B cell (primary cell): Measurements from ENCODE around the gene TMSB4X. TPM values are rescaled to one million over a fixed set of nuclear protein-coding genes. Genes with fewer than 3 reads are reported as not detected.
"Not testable (repeated sequence)": the region's sequence is repeated elsewhere in the genome, so short reads cannot be mapped to it uniquely, and the experiment has no call there.

Experiments
- ATAC-seq: fragments of 200-7000 bp; cut with Tn5 transposase; one replicate; pipeline ENCODE4 v1.10.0; 2021; ENCODE audit warnings: low read depth, mild to moderate bottlenecking, moderate number of reproducible peaks, moderate library complexity
- CTCF ChIA-PET: fragments of 350-600 bp; sonication (Branson Sonifier 250); formaldehyde crosslinking; loops from one replicate; lab custom pipeline; 2021; ENCODE audit warnings: antibody characterized with exemption, inconsistent platforms; lab: Charles Lee
- POLR2A ChIA-PET: fragments of 350-600 bp; sonication (Branson Sonifier 250); formaldehyde crosslinking; loops from one replicate; lab custom pipeline; 2021; ENCODE audit warnings: antibody characterized with exemption; lab: Charles Lee
- DNase-seq: peaks from one replicate; pipeline ENCODE4 v3.0.0; 2013
- H2AFZ ChIP-seq: 2 replicates; pipeline ENCODE4 v1.6.1; 2012; ENCODE audit warnings: mild to moderate bottlenecking, low read depth, low read length; ENCODE audit not compliant: insufficient read depth, poor library complexity, severe bottlenecking
- H3K27ac ChIP-seq, 2 donors: 1 replicate in 1 of 2; 2 replicates in 1 of 2; pipeline ENCODE4 v1.5.1; 2012 to 2013; ENCODE audit warnings: low read length in 2 of 2, mild to moderate bottlenecking in 2 of 2, moderate library complexity in 1 of 2
- H3K27me3 ChIP-seq, 4 experiments: fragments of 200-600 bp in 1 of 4; sonication (generic) in 1 of 4; replicated peaks in 1 of 4; 1 replicate in 2 of 4; 2 replicates in 2 of 4; pipeline versions ENCODE4 v1.6.1 to v1.7.0; 2013 to 2016; ENCODE audit warnings: low read length in 3 of 4, mild to moderate bottlenecking in 2 of 4, mixed read lengths in 1 of 4, moderate library complexity in 1 of 4; ENCODE audit not compliant: insufficient read depth in 4 of 4, control insufficient read depth in 3 of 4; ENCODE audit errors: control extremely low read depth in 1 of 4
- H3K36me3 ChIP-seq, 2 experiments: replicated peaks in 1 of 2; 1 replicate in 1 of 2; 2 replicates in 1 of 2; pipeline versions ENCODE4 v1.6.1 to v1.7.1; 2013; ENCODE audit warnings: low read length in 1 of 2; ENCODE audit not compliant: insufficient read depth in 2 of 2, control insufficient read depth in 1 of 2; ENCODE audit errors: control extremely low read depth in 1 of 2, extremely low read depth in 1 of 2
- H3K4me1 ChIP-seq, 2 donors: fragments of 200-600 bp in 1 of 2; sonication (generic) in 1 of 2; 1 replicate in 1 of 2; 2 replicates in 1 of 2; pipeline versions ENCODE4 v1.5.1 to v1.6.1; 2013 to 2017; ENCODE audit warnings: low read length in 2 of 2; ENCODE audit not compliant: control insufficient read depth in 2 of 2, insufficient read depth in 2 of 2
- H3K4me2 ChIP-seq: replicated peaks from 2 replicates; pipeline ENCODE3; 2012; ENCODE audit warnings: mild to moderate bottlenecking, low read depth, low read length; ENCODE audit not compliant: poor library complexity, severe bottlenecking
- H3K4me3 ChIP-seq, 5 experiments: fragments of 200-600 bp in 1 of 5; sonication (generic) in 1 of 5; 1 replicate in 3 of 5; 2 replicates in 2 of 5; pipeline versions ENCODE4 v1.5.1 to v1.7.0; 2011 to 2016; ENCODE audit warnings: low read length in 4 of 5, mild to moderate bottlenecking in 4 of 5, low read depth in 2 of 5, control low read depth in 1 of 5, moderate library complexity in 1 of 5; ENCODE audit not compliant: insufficient read depth in 1 of 5; ENCODE audit errors: control extremely low read depth in 1 of 5, extremely low read depth in 1 of 5
- H3K79me2 ChIP-seq: fragments of 200-600 bp; sonication (generic); one replicate; pipeline ENCODE4 v1.6.0; 2016; ENCODE audit warnings: low read length; ENCODE audit not compliant: control insufficient read depth, insufficient read depth
- H3K9ac ChIP-seq: fragments of 200-600 bp; sonication (generic); 2 replicates; pipeline ENCODE4 v1.6.1; 2017; ENCODE audit warnings: mild to moderate bottlenecking, low read length, moderate library complexity
- H3K9me3 ChIP-seq, 3 donors: one replicate each; pipeline versions ENCODE4 v1.6.1 to v1.7.1; 2013; ENCODE audit warnings: low read length in 2 of 3; ENCODE audit not compliant: control insufficient read depth in 2 of 3, insufficient read depth in 1 of 3; ENCODE audit errors: control extremely low read depth in 1 of 3
- H4K20me1 ChIP-seq: 2 replicates; pipeline ENCODE4 v1.6.0; 2012; ENCODE audit warnings: mild to moderate bottlenecking, low read length; ENCODE audit not compliant: insufficient read depth, control insufficient read depth, poor library complexity, severe bottlenecking
- H3K27ac Mint-ChIP-seq: one replicate; pipeline ENCODE4 v1.8.0; 2021; ENCODE audit warnings: mixed read lengths
- H3K27me3 Mint-ChIP-seq: one replicate; pipeline ENCODE4 v1.8.0; 2021; ENCODE audit warnings: mixed read lengths
- H3K4me1 Mint-ChIP-seq: one replicate; pipeline ENCODE4 v1.8.0; 2021; ENCODE audit warnings: mixed read lengths
- H3K4me3 Mint-ChIP-seq: one replicate; pipeline ENCODE4 v1.8.0; 2021; ENCODE audit warnings: mixed read lengths
- H3K9me3 Mint-ChIP-seq: one replicate; pipeline ENCODE4 v1.8.0; 2022; ENCODE audit warnings: mixed read lengths; ENCODE audit not compliant: insufficient read depth
- CTCF ChIP-seq: fragments of 200-600 bp; IDR thresholded peaks from one replicate; pipeline ENCODE4 v1.8.0; 2022; ENCODE audit warnings: antibody characterized with exemption, mild to moderate bottlenecking
- EZH2 ChIP-seq: IDR thresholded peaks from 2 replicates; pipeline ENCODE4 v1.6.1; 2012; ENCODE audit warnings: borderline replicate concordance, low read depth, mild to moderate bottlenecking, moderate library complexity, low read length; ENCODE audit not compliant: insufficient read depth, poor library complexity, severe bottlenecking
- WGBS: methylation state at CpG from one replicate; pipeline ENCODE4 v1.1.5; 2013; ENCODE audit warnings: missing lambda C conversion rate; ENCODE audit not compliant: insufficient coverage; 5-methylcytosine and 5-hydroxymethylcytosine counted together
- intact Hi-C: fragments of 100-400 bp; cut with micrococcal nuclease; formaldehyde crosslinking; loops from one replicate; pipeline ENCODE4 v1.10.0; 2022
- polyA plus RNA-seq: library from polyadenylated mRNA; depleted of rRNA; stranded (reverse); fragments of >200 nt; gene quantifications from 2 replicates; pipeline ENCODE4 v1.2.3, GENCODE V29; 2012
- total RNA-seq, 2 donors: library from RNA; stranded (reverse); fragments of 120-200 nt in 1 of 2; gene quantifications; 1 replicate in 1 of 2; 2 replicates in 1 of 2; pipeline versions ENCODE4 v1.2.3 to v1.2.4, GENCODE V29; 2013 to 2022

TMSB4X gene
- total and polyA plus RNA-seq, 2 donors (not counting 1 experiment from before 2014, with no cell fraction given), result 2,550 to 4,850 TPM

GRCh38 chrX:13015536-13016236 is 40.8 kb downstream of the TMSB4X start:
- Histone ChIP-seq H3K9me3 (no peaks in the 10 kb centered on the region), H3K27ac (no peak overlapping the region), H3K27me3 (no peaks in the 10 kb centered on the region), H3K79me2 (peaks cover 8% of the 10 kb centered on the region), H3K4me3 (no peak overlapping the region), H3K4me1 (peaks cover 39 to 48% of the 10 kb centered on the region in 2 donors), H3K36me3 (no peaks in the 10 kb centered on the region), H3K4me2 (peak overlapping the region; percentile 18), H2AFZ (no peak overlapping the region), H4K20me1 (no peaks in the 10 kb centered on the region), H3K9ac (no peak overlapping the region)
- TF ChIP-seq CTCF, result no peak
- no peak for TF ChIP-seq EZH2
- POLR2A ChIA-PET, result no interaction called here
- ATAC-seq (peak; percentile 5), DNase-seq (no peak)
- no CpG with 5 or more reads among the region's 3 CpGs for WGBS
- H3K4me1 Mint-ChIP-seq, result peaks cover 49% of the 10 kb centered on the region
- H3K27me3 Mint-ChIP-seq, result no peaks in the 10 kb centered on the region
- H3K9me3 Mint-ChIP-seq, result no peaks in the 10 kb centered on the region
- intact Hi-C loops, result loop anchor here (5.0 kb wide), 1 partner anchor 37 kb away; no protein-coding TSS in a partner anchor
- peak overlapping the region; percentile 28 for H3K27ac Mint-ChIP-seq
- peak overlapping the region; percentile 44 for H3K4me3 Mint-ChIP-seq
- CTCF ChIA-PET, result interaction anchor here (0.8 kb wide), 1 partner anchor 31 kb away, joined by 3 read pairs; no protein-coding TSS in a partner anchor

- peak overlapping the region in 1 of 5 experiments; percentile 18 for H3K4me3 ChIP-seq
- H3K9me3 Mint-ChIP-seq, CTCF ChIA-PET, H3K27me3 ChIP-seq, H3K27ac ChIP-seq, H3K27me3 Mint-ChIP-seq, H4K20me1 ChIP-seq, H2AFZ ChIP-seq, H3K9ac ChIP-seq, POLR2A ChIA-PET, ATAC-seq, H3K79me2 ChIP-seq, DNase-seq, H3K36me3 ChIP-seq, H3K9me3 ChIP-seq: not testable (repeated sequence)
- H3K4me1 ChIP-seq, result peaks cover 39 to 42% of the 10 kb centered on the region in 2 donors
- H3K4me2 ChIP-seq, result peak overlapping the region; percentile 47
- Mint-ChIP-seq H3K4me1 (peaks cover 47% of the 10 kb centered on the region), H3K27ac (peak overlapping the region; percentile 41), H3K4me3 (peak overlapping the region; percentile 44)
- intact Hi-C loops, result loop anchor here (5.0 kb wide), 1 partner anchor 36 kb away; no protein-coding TSS in a partner anchor
- WGBS, result 30% methylated on average over 2 of the region's 6 CpGs
Measured at GRCh38 chrX:13016731-13017130, 41.8 kb downstream of the TMSB4X start.
